Measurements from ENCODE around the gene TNNI3. TPM values are rescaled to one million over a fixed set of nuclear protein-coding genes. Genes with fewer than 3 reads are reported as not detected.
A peak's percentile ranks its signal among the peaks of the same experiment; 100 is the strongest.

TNNI3 gene
- total and polyA plus RNA-seq, 9 of the 15 experiments (the other 6 are each of a cell fraction or from before 2014, with no cell fraction given): 4.7 to 158 (median 42.0) TPM

DNA sequence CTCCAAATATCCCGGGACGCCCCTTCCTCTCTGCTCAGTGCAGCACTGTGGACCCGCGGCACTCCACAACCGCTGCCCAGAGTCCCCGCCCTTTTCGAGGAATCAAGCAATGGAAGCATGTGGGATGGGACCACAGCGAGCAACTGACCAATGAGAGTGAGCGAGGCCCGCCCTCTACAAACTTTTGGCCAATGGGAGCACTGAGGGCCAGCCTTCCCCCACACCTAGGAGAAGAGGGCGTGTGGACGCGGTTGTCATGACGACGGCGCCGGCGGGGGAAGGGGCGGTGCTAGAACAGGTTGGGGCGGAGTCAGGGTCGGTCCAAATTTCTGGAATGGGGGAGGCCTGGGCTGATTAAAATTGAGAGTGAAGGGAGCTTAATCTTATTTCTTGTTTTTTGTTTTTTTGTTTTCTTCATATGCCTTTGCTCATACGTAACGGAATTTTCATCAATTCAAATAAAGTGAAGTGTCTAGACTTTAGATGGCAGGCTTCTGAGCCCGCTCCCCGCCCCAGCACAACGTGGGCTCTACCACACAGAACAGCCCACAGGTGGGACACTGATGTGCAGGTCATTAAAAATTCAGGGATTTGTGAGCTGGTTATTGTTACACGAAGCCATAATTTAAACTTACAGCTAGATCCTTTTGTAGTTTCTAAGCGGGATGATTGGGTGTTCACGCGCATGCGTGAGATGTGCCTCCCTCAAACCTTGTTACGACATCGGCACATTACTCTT lies 9.2 kb upstream of the TNNI3 start, which contains the start of gene DNAAF3 (continued):
- no peak for TF ChIP-seq JUNB (CRISPR knock-in tag; conservative IDR thresholded peaks at IDR 0.05)
- no peak for TF ChIP-seq MECOM (CRISPR knock-in tag; IDR thresholded peaks at IDR 0.05)
- no peak for TF ChIP-seq PHF20 (IDR thresholded peaks at IDR 0.05; ENCODE audit: partially characterized antibody)
- TF ChIP-seq ZNF584 (CRISPR knock-in tag; IDR thresholded peaks at IDR 0.05; ENCODE audit: low read depth): no peak
- no peak for TF ChIP-seq HOXB6 (CRISPR knock-in tag; IDR thresholded peaks at IDR 0.05; ENCODE audit: borderline replicate concordance)
- no peak for TF ChIP-seq DDX20 (tag; IDR thresholded peaks at IDR 0.05; ENCODE audit: low read depth)
- TF ChIP-seq, protein P1, sequence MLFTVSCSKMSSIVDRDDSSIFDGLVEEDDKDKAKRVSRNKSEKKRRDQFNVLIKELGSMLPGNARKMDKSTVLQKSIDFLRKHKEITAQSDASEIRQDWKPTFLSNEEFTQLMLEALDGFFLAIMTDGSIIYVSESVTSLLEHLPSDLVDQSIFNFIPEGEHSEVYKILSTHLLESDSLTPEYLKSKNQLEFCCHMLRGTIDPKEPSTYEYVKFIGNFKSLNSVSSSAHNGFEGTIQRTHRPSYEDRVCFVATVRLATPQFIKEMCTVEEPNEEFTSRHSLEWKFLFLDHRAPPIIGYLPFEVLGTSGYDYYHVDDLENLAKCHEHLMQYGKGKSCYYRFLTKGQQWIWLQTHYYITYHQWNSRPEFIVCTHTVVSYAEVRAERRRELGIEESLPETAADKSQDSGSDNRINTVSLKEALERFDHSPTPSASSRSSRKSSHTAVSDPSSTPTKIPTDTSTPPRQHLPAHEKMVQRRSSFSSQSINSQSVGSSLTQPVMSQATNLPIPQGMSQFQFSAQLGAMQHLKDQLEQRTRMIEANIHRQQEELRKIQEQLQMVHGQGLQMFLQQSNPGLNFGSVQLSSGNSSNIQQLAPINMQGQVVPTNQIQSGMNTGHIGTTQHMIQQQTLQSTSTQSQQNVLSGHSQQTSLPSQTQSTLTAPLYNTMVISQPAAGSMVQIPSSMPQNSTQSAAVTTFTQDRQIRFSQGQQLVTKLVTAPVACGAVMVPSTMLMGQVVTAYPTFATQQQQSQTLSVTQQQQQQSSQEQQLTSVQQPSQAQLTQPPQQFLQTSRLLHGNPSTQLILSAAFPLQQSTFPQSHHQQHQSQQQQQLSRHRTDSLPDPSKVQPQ (CRISPR knock-in tag; IDR thresholded peaks at IDR 0.05; ENCODE audit: borderline replicate concordance): no peak
- TF ChIP-seq BCOR (IDR thresholded peaks at IDR 0.05): no peak
- TF ChIP-seq, protein P2, sequence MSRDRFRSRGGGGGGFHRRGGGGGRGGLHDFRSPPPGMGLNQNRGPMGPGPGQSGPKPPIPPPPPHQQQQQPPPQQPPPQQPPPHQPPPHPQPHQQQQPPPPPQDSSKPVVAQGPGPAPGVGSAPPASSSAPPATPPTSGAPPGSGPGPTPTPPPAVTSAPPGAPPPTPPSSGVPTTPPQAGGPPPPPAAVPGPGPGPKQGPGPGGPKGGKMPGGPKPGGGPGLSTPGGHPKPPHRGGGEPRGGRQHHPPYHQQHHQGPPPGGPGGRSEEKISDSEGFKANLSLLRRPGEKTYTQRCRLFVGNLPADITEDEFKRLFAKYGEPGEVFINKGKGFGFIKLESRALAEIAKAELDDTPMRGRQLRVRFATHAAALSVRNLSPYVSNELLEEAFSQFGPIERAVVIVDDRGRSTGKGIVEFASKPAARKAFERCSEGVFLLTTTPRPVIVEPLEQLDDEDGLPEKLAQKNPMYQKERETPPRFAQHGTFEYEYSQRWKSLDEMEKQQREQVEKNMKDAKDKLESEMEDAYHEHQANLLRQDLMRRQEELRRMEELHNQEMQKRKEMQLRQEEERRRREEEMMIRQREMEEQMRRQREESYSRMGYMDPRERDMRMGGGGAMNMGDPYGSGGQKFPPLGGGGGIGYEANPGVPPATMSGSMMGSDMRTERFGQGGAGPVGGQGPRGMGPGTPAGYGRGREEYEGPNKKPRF (IDR thresholded peaks at IDR 0.05; ENCODE audit: low read depth, low read length): no peak
- TF ChIP-seq MED1 (CRISPR knock-in tag; IDR thresholded peaks at IDR 0.05; ENCODE audit: borderline replicate concordance): no peak
- peak; percentile 78 for TF ChIP-seq SMAD3 (CRISPR knock-in tag; conservative IDR thresholded peaks at IDR 0.05)
- TF ChIP-seq, protein P3, sequence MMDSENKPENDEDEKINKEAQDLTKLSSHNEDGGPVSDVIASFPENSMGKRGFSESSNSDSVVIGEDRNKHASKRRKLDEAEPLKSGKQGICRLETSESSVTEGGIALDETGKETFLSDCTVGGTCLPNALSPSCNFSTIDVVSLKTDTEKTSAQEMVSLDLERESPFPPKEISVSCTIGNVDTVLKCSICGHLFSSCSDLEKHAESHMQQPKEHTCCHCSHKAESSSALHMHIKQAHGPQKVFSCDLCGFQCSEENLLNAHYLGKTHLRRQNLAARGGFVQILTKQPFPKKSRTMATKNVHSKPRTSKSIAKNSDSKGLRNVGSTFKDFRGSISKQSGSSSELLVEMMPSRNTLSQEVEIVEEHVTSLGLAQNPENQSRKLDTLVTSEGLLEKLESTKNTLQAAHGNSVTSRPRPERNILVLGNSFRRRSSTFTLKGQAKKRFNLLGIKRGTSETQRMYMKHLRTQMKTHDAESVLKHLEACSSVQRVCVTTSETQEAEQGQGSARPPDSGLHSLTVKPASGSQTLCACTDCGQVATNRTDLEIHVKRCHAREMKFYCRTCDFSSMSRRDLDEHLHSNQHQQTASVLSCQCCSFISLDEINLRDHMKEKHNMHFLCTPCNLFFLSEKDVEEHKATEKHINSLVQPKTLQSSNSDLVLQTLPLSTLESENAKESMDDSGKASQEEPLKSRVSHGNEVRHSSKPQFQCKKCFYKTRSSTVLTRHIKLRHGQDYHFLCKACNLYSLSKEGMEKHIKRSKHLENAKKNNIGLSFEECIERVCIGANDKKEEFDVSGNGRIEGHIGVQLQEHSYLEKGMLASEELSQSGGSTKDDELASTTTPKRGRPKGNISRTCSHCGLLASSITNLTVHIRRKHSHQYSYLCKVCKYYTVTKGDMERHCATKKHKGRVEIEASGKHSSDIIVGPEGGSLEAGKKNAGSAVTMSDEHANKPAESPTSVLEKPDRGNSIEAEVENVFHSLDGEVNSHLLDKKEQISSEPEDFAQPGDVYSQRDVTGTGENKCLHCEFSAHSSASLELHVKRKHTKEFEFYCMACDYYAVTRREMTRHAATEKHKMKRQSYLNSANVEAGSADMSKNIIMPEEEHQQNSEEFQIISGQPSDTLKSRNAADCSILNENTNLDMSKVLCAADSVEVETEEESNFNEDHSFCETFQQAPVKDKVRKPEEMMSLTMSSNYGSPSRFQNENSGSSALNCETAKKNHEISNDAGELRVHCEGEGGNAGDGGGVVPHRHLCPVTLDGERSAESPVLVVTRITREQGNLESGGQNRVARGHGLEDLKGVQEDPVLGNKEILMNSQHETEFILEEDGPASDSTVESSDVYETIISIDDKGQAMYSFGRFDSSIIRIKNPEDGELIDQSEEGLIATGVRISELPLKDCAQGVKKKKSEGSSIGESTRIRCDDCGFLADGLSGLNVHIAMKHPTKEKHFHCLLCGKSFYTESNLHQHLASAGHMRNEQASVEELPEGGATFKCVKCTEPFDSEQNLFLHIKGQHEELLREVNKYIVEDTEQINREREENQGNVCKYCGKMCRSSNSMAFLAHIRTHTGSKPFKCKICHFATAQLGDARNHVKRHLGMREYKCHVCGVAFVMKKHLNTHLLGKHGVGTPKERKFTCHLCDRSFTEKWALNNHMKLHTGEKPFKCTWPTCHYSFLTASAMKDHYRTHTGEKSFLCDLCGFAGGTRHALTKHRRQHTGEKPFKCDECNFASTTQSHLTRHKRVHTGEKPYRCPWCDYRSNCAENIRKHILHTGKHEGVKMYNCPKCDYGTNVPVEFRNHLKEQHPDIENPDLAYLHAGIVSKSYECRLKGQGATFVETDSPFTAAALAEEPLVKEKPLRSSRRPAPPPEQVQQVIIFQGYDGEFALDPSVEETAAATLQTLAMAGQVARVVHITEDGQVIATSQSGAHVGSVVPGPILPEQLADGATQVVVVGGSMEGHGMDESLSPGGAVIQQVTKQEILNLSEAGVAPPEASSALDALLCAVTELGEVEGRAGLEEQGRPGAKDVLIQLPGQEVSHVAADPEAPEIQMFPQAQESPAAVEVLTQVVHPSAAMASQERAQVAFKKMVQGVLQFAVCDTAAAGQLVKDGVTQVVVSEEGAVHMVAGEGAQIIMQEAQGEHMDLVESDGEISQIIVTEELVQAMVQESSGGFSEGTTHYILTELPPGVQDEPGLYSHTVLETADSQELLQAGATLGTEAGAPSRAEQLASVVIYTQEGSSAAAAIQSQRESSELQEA (IDR thresholded peaks at IDR 0.05; ENCODE audit: low read depth): no peak
- TF ChIP-seq U2AF1 (optimal IDR thresholded peaks at IDR 0.05; ENCODE audit: low read depth, low read length): no peak
- TF ChIP-seq SIRT6 (IDR thresholded peaks at IDR 0.05; ENCODE audit: low read depth, low read length): no peak
- TF ChIP-seq TAL1 (IDR thresholded peaks at IDR 0.05): no peak
- TF ChIP-seq HDAC2 (IDR thresholded peaks at IDR 0.05): peak; percentile 35; the same call in 1 of the 2 replicates
